Ovary (tissue), 3 donors: ENCODE results near the gene CTBP1.

Experiments
- CTCF ChIP-seq, 3 donors: fragments of 450-650 bp in 2 of 3; fragments of 200-600 bp in 1 of 3; IDR thresholded peaks; one replicate each; pipeline versions ENCODE4 v1.5.1 to v1.8.0; 2016 to 2022; ENCODE audit warnings: antibody characterized with exemption in 3 of 3, mild to moderate bottlenecking in 1 of 3
- EP300 ChIP-seq: sonication (generic); formaldehyde crosslinking; IDR thresholded peaks from one replicate; pipeline ENCODE4 v1.6.1; 2017; ENCODE audit warnings: antibody characterized with exemption
- POLR2A ChIP-seq: fragments of 450-650 bp; IDR thresholded peaks from one replicate; pipeline ENCODE4 v1.6.1; 2017; ENCODE audit warnings: antibody characterized with exemption, mild to moderate bottlenecking, moderate library complexity
- donor health status: DM: no; HTN: no; CAD: no.

- TF ChIP-seq EP300 (no peak), CTCF (IDR thresholded peaks at IDR 0.05) (no peak), POLR2A (no peak)
Observed at GRCh38 chr4:1206299-1207156, 42.4 kb downstream of the CTBP1 start.
